Gastrocnemius medialis (tissue), 4 donors: ENCODE measurements around the gene VCL.

ENCODE experiments used
- POLR2A ChIP-seq, 2 donors: fragments of 450-650 bp; IDR thresholded peaks; one replicate each; pipeline ENCODE4 v1.6.1; 2017; ENCODE audit warnings: antibody characterized with exemption in 2 of 2, mild to moderate bottlenecking in 2 of 2, moderate library complexity in 2 of 2
- TF ChIP-seq, protein P1 (sequence below), 5 experiments: fragments of 450-650 bp in 3 of 5; fragments of 200-600 bp in 2 of 5; sonication (generic) in 2 of 5; IDR thresholded peaks in 4 of 5; conservative IDR thresholded peaks in 1 of 5; 1 replicate in 4 of 5; 2 replicates in 1 of 5; pipeline ENCODE4 v1.5.1; 2016 to 2019; ENCODE audit warnings: antibody characterized with exemption in 5 of 5, mild to moderate bottlenecking in 3 of 5, moderate library complexity in 3 of 5

- no peak for TF ChIP-seq POLR2A (IDR thresholded peaks at IDR 0.05)
- TF ChIP-seq, protein P1, sequence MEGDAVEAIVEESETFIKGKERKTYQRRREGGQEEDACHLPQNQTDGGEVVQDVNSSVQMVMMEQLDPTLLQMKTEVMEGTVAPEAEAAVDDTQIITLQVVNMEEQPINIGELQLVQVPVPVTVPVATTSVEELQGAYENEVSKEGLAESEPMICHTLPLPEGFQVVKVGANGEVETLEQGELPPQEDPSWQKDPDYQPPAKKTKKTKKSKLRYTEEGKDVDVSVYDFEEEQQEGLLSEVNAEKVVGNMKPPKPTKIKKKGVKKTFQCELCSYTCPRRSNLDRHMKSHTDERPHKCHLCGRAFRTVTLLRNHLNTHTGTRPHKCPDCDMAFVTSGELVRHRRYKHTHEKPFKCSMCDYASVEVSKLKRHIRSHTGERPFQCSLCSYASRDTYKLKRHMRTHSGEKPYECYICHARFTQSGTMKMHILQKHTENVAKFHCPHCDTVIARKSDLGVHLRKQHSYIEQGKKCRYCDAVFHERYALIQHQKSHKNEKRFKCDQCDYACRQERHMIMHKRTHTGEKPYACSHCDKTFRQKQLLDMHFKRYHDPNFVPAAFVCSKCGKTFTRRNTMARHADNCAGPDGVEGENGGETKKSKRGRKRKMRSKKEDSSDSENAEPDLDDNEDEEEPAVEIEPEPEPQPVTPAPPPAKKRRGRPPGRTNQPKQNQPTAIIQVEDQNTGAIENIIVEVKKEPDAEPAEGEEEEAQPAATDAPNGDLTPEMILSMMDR (IDR thresholded peaks at IDR 0.05 in 4 of 5, conservative IDR thresholded peaks at IDR 0.05 in 1 of 5) = no peak
These were observed 48.8 kb upstream of the VCL start for GRCh38 chr10:73948947-73949633.
